Ovary (tissue), 3 donors: ENCODE measurements around the gene SAMMSON.

Experiments used
- POLR2A ChIP-seq: fragments of 450-650 bp; IDR thresholded peaks from one replicate; pipeline ENCODE4 v1.6.1; 2017; ENCODE audit warnings: antibody characterized with exemption, mild to moderate bottlenecking, moderate library complexity
- TF ChIP-seq, protein P1 (sequence below), 3 donors: fragments of 450-650 bp in 2 of 3; fragments of 200-600 bp in 1 of 3; IDR thresholded peaks; one replicate each; pipeline versions ENCODE4 v1.5.1 to v1.8.0; 2016 to 2022; ENCODE audit warnings: antibody characterized with exemption in 3 of 3, mild to moderate bottlenecking in 1 of 3
- donor health status: DM: no; HTN: no; CAD: no.

DNA sequence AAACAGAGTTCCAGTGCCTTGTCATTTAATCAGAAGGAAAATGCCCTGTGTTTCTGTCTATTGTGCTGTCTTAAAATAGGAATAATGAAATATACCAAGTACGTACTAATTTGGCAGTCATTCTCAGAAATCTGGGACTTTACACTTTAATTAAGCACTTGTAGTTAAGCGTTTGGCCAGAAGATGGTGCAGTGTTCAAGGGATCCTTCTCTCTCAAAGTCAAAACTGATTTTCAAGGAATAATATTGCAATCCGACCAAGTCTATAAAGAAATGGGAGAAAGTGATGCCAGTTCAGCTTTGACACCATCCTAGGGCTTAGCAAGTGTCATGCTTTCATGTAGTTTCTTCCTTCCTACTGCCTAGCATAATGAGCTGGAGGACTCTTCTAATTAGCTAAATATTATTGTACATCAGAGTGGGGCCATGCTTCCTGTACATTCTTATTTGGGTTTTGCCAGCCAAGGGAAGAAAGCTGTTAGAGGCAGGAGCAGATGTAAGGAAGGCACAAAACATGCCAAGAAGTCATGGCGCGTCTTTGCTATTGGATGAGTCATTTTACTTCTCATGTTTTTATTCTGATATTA lies 64.8 kb downstream of the SAMMSON start:
- TF ChIP-seq, protein P1, sequence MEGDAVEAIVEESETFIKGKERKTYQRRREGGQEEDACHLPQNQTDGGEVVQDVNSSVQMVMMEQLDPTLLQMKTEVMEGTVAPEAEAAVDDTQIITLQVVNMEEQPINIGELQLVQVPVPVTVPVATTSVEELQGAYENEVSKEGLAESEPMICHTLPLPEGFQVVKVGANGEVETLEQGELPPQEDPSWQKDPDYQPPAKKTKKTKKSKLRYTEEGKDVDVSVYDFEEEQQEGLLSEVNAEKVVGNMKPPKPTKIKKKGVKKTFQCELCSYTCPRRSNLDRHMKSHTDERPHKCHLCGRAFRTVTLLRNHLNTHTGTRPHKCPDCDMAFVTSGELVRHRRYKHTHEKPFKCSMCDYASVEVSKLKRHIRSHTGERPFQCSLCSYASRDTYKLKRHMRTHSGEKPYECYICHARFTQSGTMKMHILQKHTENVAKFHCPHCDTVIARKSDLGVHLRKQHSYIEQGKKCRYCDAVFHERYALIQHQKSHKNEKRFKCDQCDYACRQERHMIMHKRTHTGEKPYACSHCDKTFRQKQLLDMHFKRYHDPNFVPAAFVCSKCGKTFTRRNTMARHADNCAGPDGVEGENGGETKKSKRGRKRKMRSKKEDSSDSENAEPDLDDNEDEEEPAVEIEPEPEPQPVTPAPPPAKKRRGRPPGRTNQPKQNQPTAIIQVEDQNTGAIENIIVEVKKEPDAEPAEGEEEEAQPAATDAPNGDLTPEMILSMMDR (IDR thresholded peaks at IDR 0.05), result peak; percentile 22 to 48 (median 45)
- TF ChIP-seq POLR2A, result no peak
